Loucy (cell line): ENCODE results near the gene SNAPC3.

Experiments
- CTCF ChIP-seq: fragments of 200-600 bp; sonication (generic); conservative IDR thresholded peaks from 2 replicates; pipeline ENCODE4 v1.5.1; 2014; ENCODE audit warnings: mild to moderate bottlenecking, antibody characterized with exemption, low read length
- EZH2phosphoT487 ChIP-seq: fragments of 200-600 bp; IDR thresholded peaks from 2 replicates; pipeline ENCODE4 v1.6.1; 2018; ENCODE audit warnings: antibody characterized with exemption, mild to moderate bottlenecking, moderate library complexity, borderline replicate concordance

GRCh38 chr9:15433191-15433590 is 10.5 kb downstream of the SNAPC3 start:
- TF ChIP-seq CTCF = no peak
- TF ChIP-seq EZH2phosphoT487 = no peak
